ENCODE results near the gene A2ML1. TPM values are rescaled to one million over a fixed set of nuclear protein-coding genes. Genes with fewer than 3 reads are reported as not detected.
A peak's percentile ranks its signal among the peaks of the same experiment; 100 is the strongest.

A2ML1 gene
- total RNA-seq, 4 donors from 2014 or later: 5.7 to 9.8 (median 7.1) TPM

DNA sequence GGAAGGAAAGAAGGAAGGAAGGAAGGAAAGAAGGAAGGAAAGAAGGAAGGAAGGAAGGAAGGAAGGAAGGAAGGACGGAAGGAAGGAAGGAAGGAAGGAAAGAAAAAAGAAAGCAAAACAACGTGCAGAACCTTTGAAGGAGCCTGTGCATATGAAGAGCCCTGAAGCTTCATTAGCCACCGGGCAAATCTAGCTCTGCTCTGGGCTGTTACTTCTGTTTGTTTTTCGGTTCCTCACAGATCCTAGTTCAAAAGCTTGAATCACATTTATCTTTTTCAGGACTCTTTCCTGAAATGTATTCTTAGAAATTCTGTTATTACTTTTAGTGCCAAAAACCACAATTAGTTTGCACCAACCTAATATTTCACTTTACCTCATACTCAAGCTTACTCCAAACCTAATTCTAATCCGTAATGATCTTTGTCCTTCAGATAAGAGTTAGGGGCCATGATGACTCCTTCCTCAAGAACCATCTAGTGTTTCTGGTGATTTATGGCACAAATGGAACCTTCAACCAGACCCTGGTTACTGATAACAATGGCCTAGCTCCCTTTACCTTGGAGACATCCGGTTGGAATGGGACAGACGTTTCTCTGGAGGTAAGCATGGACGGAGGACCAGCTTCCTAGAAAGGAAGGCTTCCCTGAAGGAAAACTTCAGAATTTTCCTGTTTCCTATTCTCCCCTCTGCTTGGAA lies 18.7 kb downstream of the A2ML1 start:
- no peak for DNase-seq (ENCODE audit: low spot score in 2 of 2)
- H3K27ac ChIP-seq: no peak overlapping the region
- no peaks in the 10 kb centered on the region for H3K36me3 ChIP-seq
- no peak overlapping the region for H3K4me3 ChIP-seq
- H3K4me1 ChIP-seq: peaks cover 0 to 11% (median 0%) of the 10 kb centered on the region in 4 donors
- no peaks in the 10 kb centered on the region for H3K9me3 ChIP-seq
- no peaks in the 10 kb centered on the region for H3K27me3 ChIP-seq
- TF ChIP-seq POLR2A (IDR thresholded peaks at IDR 0.05) (no peak), EP300 (IDR thresholded peaks at IDR 0.05) (no peak)
- TF ChIP-seq, protein P1, sequence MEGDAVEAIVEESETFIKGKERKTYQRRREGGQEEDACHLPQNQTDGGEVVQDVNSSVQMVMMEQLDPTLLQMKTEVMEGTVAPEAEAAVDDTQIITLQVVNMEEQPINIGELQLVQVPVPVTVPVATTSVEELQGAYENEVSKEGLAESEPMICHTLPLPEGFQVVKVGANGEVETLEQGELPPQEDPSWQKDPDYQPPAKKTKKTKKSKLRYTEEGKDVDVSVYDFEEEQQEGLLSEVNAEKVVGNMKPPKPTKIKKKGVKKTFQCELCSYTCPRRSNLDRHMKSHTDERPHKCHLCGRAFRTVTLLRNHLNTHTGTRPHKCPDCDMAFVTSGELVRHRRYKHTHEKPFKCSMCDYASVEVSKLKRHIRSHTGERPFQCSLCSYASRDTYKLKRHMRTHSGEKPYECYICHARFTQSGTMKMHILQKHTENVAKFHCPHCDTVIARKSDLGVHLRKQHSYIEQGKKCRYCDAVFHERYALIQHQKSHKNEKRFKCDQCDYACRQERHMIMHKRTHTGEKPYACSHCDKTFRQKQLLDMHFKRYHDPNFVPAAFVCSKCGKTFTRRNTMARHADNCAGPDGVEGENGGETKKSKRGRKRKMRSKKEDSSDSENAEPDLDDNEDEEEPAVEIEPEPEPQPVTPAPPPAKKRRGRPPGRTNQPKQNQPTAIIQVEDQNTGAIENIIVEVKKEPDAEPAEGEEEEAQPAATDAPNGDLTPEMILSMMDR (IDR thresholded peaks at IDR 0.05): no peak
- WGBS, 2 donors: 70 to 71% methylated on average over 7 of the region's 8 CpGs

DNA sequence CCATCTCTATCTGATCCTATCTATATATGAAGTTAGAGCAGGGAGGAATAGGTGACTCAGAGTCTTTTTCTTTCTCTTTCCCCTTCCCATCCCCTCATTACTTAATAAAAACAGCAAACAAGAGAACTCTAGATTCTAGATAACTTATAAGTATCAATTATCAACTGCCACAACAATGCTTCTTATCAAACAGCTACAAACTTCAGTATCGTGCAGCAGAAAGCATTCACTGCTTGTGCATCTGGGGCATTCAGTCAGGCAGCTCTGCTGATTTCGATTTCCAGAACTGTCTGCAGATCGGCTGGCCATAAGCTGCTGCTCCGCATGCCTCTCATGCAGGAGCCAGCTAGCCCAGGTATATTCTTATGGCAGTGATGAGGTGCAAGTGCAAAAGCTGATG lies 19.4 kb downstream of the A2ML1 start:
- no peak overlapping the region for H3K27ac ChIP-seq
- 84 to 87% methylated on average over 4 of the region's 4 CpGs for WGBS, 2 donors
- no peak for DNase-seq (ENCODE audit: low spot score in 2 of 2)
- H3K9me3 ChIP-seq: no peaks in the 10 kb centered on the region
- no peaks in the 10 kb centered on the region for H3K36me3 ChIP-seq
- H3K4me1 ChIP-seq: peaks cover 0 to 11% (median 0%) of the 10 kb centered on the region in 4 donors
- H3K4me3 ChIP-seq: no peak overlapping the region
- H3K27me3 ChIP-seq: no peaks in the 10 kb centered on the region
- no peak for TF ChIP-seq POLR2A (IDR thresholded peaks at IDR 0.05)
- TF ChIP-seq, protein P1 (IDR thresholded peaks at IDR 0.05): no peak
- TF ChIP-seq EP300 (IDR thresholded peaks at IDR 0.05): no peak

DNA sequence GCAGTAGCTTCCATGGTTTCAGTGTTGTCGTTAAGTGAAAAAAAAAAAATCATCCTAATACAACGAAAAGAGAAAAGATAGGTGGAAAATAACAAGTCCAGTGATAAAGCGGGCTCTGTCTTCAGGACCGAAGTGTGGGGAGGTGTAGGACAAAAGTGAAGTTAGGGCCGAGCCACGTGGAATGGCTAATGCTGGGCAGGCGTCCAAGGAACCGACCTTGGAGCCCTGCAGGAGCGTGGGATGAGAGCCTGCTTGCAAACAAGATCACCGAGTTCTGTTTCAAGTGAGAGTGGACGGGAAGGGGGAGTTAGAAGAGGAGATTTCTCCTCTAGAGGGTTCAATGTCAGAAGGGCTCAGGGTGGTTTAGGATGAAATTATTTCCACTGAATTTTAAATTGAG lies 22.2 kb downstream of the A2ML1 start:
- Histone ChIP-seq H3K27ac (peak overlapping the region in 2 of 4 donors; percentile 67 to 68), H3K4me3 (no peak overlapping the region), H3K27me3 (no peaks in the 10 kb centered on the region), H3K4me1 (peaks cover 0 to 11% (median 0%) of the 10 kb centered on the region in 4 donors), H3K36me3 (no peaks in the 10 kb centered on the region), H3K9me3 (no peaks in the 10 kb centered on the region)
- no peak for TF ChIP-seq POLR2A (IDR thresholded peaks at IDR 0.05)
- peak; percentile 14 to 55 for TF ChIP-seq EP300 (IDR thresholded peaks at IDR 0.05)
- TF ChIP-seq, protein P1 (IDR thresholded peaks at IDR 0.05): no peak
- WGBS, 2 donors: 13% methylated on average over 11 of the region's 11 CpGs
- DNase-seq (ENCODE audit: low spot score in 2 of 2): peak; percentile 51 to 60

DNA sequence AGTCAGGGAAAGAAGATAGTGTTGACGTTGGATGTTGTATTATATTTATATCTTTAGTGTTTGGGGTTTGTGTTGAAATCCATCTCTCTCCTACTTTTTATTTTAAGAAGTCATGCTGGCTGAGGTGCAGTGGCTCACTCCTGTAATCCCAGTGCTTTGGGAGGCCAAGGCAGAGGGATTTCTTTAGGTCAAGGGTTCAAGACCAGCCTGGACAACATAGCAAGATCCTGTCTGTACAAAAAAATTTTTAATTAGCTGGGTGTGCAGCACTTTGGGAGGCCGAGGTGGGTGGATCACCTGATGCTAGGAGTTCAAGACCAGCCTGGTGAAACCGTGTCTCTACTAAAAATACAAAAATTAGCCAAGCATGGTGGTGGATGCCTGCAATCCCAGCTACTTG lies 23.9 kb downstream of the A2ML1 start:
- Histone ChIP-seq H3K36me3 (no peaks in the 10 kb centered on the region), H3K27me3 (no peaks in the 10 kb centered on the region), H3K9me3 (no peaks in the 10 kb centered on the region), H3K27ac (no peak overlapping the region), H3K4me3 (no peak overlapping the region), H3K4me1 (peaks cover 0 to 11% (median 0%) of the 10 kb centered on the region in 4 donors)
- no peak for DNase-seq (ENCODE audit: low spot score in 2 of 2)
- TF ChIP-seq POLR2A (IDR thresholded peaks at IDR 0.05) (no peak), EP300 (IDR thresholded peaks at IDR 0.05) (no peak)
- TF ChIP-seq, protein P1 (IDR thresholded peaks at IDR 0.05): no peak
- WGBS, 2 donors: 85 to 90% methylated on average over 3 of the region's 3 CpGs

DNA sequence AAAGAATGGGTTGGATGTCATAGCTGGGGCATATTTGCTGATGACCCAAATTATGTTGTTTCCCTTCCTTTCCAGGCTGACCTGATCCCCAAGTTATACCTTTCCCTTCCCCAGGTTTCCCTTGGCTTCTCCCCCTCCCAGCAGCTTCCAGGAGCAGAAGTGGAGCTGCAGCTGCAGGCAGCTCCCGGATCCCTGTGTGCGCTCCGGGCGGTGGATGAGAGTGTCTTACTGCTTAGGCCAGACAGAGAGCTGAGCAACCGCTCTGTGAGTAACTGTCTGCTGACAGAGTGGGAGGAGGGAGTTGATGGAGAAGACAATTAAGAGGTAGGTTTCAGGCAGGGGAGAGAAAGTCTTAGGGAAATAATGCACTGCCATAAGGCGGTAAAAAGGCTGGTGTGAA lies 25.0 kb downstream of the A2ML1 start:
- WGBS, 2 donors: 80 to 81% methylated on average over 6 of the region's 6 CpGs
- DNase-seq (ENCODE audit: low spot score in 2 of 2): no peak
- H3K4me1 ChIP-seq: peaks cover 0 to 11% (median 0%) of the 10 kb centered on the region in 4 donors
- H3K9me3 ChIP-seq: no peaks in the 10 kb centered on the region
- no peak overlapping the region for H3K4me3 ChIP-seq
- TF ChIP-seq POLR2A (IDR thresholded peaks at IDR 0.05): no peak
- TF ChIP-seq, protein P1 (IDR thresholded peaks at IDR 0.05): no peak
- no peak for TF ChIP-seq EP300 (IDR thresholded peaks at IDR 0.05)
- no peak overlapping the region for H3K27ac ChIP-seq
- no peaks in the 10 kb centered on the region for H3K27me3 ChIP-seq
- H3K36me3 ChIP-seq: no peaks in the 10 kb centered on the region

Measured in tibial nerve (tissue), 4 donors.